Measurements from ENCODE around the gene GPN2. TPM values are rescaled to one million over a fixed set of nuclear protein-coding genes. Genes with fewer than 3 reads are reported as not detected.
"Not testable (repeated sequence)": the region's sequence is repeated elsewhere in the genome, so short reads cannot be mapped to it uniquely, and the experiment has no call there.

The GPN2 gene
- total RNA-seq, 1 donor from 2014 or later: 9.5 TPM

DNA sequence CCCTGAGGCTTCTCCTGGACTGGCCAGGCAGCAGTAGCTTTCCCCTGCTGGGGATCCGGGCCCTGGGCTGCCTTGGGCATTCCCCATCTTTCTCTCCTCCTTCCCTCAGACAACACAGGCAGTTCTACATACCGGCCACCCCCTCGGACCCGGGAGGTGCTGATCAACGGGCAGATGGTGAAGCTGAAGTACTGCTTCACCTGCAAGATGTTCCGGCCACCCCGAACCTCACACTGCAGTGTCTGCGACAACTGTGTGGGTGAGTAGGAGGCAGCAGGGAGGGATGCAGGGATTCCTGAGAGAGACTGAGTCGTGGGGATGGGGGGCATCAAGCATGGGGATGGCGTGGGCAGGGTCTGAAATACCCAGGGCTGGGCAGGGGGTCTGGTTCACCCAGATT, 41.6 kb downstream of the GPN2 start:
- no peak for DNase-seq (ENCODE audit: low read depth)
- H3K36me3 ChIP-seq (ENCODE audit: control insufficient read depth, insufficient read depth, low read length): peaks cover 2% of the 10 kb centered on the region
- H3K4me3 ChIP-seq (ENCODE audit: low read depth, low read length): no peak overlapping the region
- TF ChIP-seq, protein P1, sequence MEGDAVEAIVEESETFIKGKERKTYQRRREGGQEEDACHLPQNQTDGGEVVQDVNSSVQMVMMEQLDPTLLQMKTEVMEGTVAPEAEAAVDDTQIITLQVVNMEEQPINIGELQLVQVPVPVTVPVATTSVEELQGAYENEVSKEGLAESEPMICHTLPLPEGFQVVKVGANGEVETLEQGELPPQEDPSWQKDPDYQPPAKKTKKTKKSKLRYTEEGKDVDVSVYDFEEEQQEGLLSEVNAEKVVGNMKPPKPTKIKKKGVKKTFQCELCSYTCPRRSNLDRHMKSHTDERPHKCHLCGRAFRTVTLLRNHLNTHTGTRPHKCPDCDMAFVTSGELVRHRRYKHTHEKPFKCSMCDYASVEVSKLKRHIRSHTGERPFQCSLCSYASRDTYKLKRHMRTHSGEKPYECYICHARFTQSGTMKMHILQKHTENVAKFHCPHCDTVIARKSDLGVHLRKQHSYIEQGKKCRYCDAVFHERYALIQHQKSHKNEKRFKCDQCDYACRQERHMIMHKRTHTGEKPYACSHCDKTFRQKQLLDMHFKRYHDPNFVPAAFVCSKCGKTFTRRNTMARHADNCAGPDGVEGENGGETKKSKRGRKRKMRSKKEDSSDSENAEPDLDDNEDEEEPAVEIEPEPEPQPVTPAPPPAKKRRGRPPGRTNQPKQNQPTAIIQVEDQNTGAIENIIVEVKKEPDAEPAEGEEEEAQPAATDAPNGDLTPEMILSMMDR (IDR thresholded peaks at IDR 0.05; ENCODE audit: insufficient read depth, low read length, poor library complexity, severe bottlenecking): no peak
- no peaks in the 10 kb centered on the region for H3K27me3 ChIP-seq (ENCODE audit: control insufficient read depth, insufficient read depth, low read length)

DNA sequence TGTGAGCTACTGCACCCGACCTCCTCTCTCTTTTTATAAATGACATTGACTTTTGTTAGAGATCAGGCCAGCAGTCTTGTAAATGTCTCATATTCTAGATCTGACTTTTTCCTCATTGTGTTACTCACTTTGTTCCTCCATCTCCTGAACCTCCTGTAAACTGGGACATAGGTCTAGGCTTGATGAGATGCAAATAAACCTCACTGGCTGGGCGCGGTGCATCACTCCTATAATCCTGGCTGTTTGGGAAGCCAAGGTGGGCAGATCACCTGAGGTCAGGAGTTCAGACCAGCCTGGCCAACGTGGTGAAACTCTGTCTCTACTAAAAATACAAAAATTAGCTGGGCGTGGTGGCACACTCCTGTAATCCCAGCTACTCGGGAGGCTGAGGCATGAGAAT, 42.3 kb downstream of the GPN2 start:
- DNase-seq (ENCODE audit: low read depth): not testable (repeated sequence)

DNA sequence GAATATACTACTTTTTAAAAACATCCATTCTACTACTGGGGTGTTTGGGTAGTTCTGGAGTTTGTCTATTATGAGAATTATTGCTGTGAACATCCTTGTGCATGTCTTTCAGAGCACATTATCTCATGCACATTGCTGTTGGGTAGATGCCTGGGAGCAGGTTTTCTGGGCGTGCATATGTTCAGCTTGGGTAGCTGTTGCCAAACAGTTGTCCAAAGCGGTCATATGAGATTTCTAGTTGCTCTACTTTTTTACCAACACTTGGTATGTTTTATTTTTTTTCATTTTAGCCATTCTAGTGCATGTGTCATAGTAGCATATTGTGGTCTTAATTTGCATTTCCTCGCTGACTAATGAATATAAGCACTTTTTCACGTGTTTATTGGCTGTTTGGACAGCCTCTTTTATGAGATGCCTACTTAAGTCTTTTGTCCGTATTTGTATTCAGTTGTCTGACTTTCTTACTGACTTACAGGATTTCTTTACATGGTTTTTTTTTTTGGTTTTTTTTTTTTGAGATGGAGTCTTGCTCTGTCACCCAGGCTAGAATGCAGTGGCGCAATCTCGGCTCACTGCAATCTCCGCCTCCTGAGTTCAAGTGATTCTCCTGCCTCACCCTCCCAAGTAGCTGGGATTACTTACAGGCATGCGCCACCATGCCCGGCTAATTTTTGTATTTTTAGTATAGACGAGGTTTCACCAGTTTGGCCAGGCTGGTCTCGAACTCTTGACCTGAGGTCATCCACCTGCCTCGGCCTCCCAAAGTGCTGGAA, 45.5 kb downstream of the GPN2 start:
- no peak overlapping the region for H3K4me3 ChIP-seq (ENCODE audit: low read depth, low read length)
- H3K27me3 ChIP-seq (ENCODE audit: control insufficient read depth, insufficient read depth, low read length): no peaks in the 10 kb centered on the region
- peaks cover 1% of the 10 kb centered on the region for H3K36me3 ChIP-seq (ENCODE audit: control insufficient read depth, insufficient read depth, low read length)
- TF ChIP-seq, protein P1 (IDR thresholded peaks at IDR 0.05; ENCODE audit: insufficient read depth, low read length, poor library complexity, severe bottlenecking): no peak
- no peak for DNase-seq (ENCODE audit: low read depth)

More for the DNA sequence above, 42.3 kb downstream of the GPN2 start:
- not testable (repeated sequence) for H3K36me3 ChIP-seq (ENCODE audit: control insufficient read depth, insufficient read depth, low read length); H3K4me3 ChIP-seq (ENCODE audit: low read depth, low read length); H3K27me3 ChIP-seq (ENCODE audit: control insufficient read depth, insufficient read depth, low read length)

DNA sequence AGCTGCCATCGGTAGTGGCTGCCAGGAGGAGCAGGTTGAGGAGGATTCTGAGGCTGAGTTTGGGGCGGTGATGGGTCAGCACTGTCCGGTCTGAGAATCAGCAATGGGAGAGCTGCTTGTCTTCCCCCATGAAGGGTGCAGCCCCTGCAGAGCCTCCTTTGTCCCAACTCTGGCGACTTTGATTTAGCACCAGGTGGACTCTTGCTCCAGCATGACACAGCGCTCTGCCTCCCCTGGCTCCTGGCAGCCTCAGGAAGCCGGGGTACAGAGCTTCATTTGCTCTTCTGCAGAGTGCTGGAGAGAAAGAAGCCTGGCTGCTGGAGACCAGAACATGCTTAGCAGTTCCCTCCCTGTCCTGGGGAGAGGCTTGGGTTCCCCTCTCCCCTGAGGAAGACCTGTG, 50.3 kb downstream of the GPN2 start:
- TF ChIP-seq, protein P1 (IDR thresholded peaks at IDR 0.05; ENCODE audit: insufficient read depth, low read length, poor library complexity, severe bottlenecking): no peak
- no peak for DNase-seq (ENCODE audit: low read depth)
- Histone ChIP-seq H3K27me3 (ENCODE audit: control insufficient read depth, insufficient read depth, low read length) (no peaks in the 10 kb centered on the region), H3K4me3 (ENCODE audit: low read depth, low read length) (no peak overlapping the region), H3K36me3 (ENCODE audit: control insufficient read depth, insufficient read depth, low read length) (peaks cover 1% of the 10 kb centered on the region)

DNA sequence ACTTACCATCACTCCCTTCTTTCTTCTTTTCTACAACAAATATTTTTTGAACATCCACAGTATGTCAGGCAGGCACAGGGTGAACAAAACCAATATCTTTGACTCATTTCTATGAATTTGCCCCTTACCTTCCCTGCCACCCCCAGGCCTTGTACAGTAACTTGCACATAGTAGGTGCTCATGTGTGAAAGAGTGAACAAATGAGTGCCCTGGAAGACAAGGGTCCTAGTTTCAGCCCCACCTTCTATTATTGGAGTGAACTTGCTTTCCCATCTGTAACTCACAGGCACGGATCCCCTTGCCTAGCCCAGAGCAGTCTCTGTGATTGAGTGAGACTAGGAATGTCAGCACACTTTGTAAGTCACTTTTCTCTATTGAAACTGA, 50.8 kb downstream of the GPN2 start:
- DNase-seq (ENCODE audit: low read depth): no peak
- no peak overlapping the region for H3K4me3 ChIP-seq (ENCODE audit: low read depth, low read length)
- H3K27me3 ChIP-seq (ENCODE audit: control insufficient read depth, insufficient read depth, low read length): no peaks in the 10 kb centered on the region
- TF ChIP-seq, protein P1 (IDR thresholded peaks at IDR 0.05; ENCODE audit: insufficient read depth, low read length, poor library complexity, severe bottlenecking): no peak
- peaks cover 2% of the 10 kb centered on the region for H3K36me3 ChIP-seq (ENCODE audit: control insufficient read depth, insufficient read depth, low read length)

DNA sequence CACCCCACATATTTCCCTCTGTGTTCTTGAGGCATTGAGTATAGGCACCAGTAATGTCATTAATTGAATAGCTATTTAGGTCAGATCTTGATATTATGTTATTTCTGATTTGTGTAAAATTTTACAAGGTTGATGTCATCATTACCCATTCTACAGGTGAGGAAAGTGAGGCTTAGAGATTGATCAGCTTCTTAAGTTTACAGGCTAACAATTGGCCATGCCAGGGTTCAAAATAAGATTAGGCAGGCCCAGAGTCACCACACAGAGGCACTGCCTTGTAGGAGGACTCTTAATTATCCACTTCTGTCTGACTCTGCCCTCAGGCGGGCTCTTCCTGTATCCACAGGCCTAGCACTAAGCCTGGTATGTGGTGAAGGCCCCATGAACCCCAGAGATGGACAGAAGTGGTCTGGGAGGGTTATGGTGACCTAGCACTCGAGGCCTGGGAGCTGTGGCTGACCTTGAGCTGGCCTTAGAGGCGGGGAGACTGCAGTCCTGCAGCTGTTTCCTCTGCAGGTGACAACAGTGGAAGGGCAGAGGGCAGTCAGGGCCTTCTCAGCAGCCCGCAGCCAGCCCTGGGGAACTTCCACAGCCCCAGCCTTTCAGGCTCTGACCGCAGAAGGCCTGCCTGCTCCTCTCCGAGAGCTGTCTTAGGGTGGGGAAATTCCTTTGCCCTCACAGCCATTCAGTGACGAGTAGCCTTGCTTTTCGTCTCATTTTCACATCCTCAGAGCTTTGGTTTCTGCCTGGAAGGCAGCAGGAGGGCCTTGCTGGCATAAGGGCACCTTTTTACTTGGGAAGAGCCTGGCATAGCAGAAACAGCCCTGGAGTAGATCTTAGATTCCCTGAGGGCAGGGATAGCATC, 51.4 kb downstream of the GPN2 start:
- TF ChIP-seq, protein P1 (IDR thresholded peaks at IDR 0.05; ENCODE audit: insufficient read depth, low read length, poor library complexity, severe bottlenecking): no peak
- Histone ChIP-seq H3K4me3 (ENCODE audit: low read depth, low read length) (no peak overlapping the region), H3K36me3 (ENCODE audit: control insufficient read depth, insufficient read depth, low read length) (peaks cover 2% of the 10 kb centered on the region), H3K27me3 (ENCODE audit: control insufficient read depth, insufficient read depth, low read length) (no peaks in the 10 kb centered on the region)
- DNase-seq (ENCODE audit: low read depth): no peak

DNA sequence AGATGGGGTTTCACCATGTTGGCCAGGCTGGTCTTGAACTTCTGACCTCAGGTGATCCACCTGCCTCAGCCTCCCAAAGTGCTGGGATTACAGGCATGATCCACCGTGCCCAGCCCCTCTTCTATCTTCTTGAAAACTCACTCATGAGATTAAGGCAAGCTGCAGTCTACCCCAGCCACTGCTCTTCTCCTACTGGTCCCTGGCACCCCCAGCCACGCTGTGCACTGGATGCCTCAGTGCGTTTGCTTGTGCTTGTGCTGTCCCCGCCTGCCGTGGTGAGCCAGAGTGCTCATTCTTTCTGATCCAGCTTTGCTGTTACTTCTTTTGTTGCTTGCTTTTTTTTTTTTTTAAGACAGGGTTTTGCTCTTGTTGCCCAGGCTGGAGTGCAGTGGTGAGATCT, 52.4 kb downstream of the GPN2 start:
- not testable (repeated sequence) for H3K36me3 ChIP-seq (ENCODE audit: control insufficient read depth, insufficient read depth, low read length); DNase-seq (ENCODE audit: low read depth)

More for the DNA sequence above, 52.4 kb downstream of the GPN2 start:
- H3K27me3 ChIP-seq (ENCODE audit: control insufficient read depth, insufficient read depth, low read length); H3K4me3 ChIP-seq (ENCODE audit: low read depth, low read length): not testable (repeated sequence)

Data from kidney epithelial cell (primary cell).